AG08395 (cell line): Measurements from ENCODE around the gene ADIG.

Experiments used
- DNase-seq: peaks from one replicate; pipeline ENCODE4 v3.0.0; 2012; ENCODE audit warnings: mixed read lengths, low spot score

ADIG gene

GRCh38 chr20:38633577-38634093 is 52.6 kb downstream of the ADIG start:
- peak; percentile 77 for DNase-seq

- DNase-seq, result no peak
These were observed 54.8 kb downstream of the ADIG start for GRCh38 chr20:38635721-38636288.
